ENCODE measurements around the gene RNF215. TPM values are rescaled to one million over a fixed set of nuclear protein-coding genes. Genes with fewer than 3 reads are reported as not detected.

RNF215 gene
- total and polyA plus RNA-seq, 2 donors (not counting 3 experiments of a cell fraction or from before 2014, with no cell fraction given): 16.7 to 26.9 TPM

GRCh38 chr22:30430933-30431332 is 43.7 kb upstream of the RNF215 start:
- no TSS peak for BruUV-seq (replicated peaks)
- ChIA-PET CTCF (interaction anchor here (1.2 to 1.9 kb wide), 7 partner anchors 34 to 204 kb away, joined by 3 to 5 read pairs (median 4); partner anchors contain the start of gene SEC14L2), POLR2A (interaction anchor here (0.5 to 0.6 kb wide), 4 partner anchors 9 to 236 kb away, joined by 3 to 4 read pairs (median 3); no protein-coding TSS in a partner anchor)
- no peaks in the 10 kb centered on the region for H3K9me3 ChIP-seq (replicated peaks; ENCODE audit: control insufficient read depth, insufficient read depth, low read length)
- peaks cover 14% of the 10 kb centered on the region for H3K4me1 ChIP-seq (ENCODE audit: control insufficient read depth, extremely low read depth, insufficient read depth, low read length)
- H4K20me1 ChIP-seq (replicated peaks; ENCODE audit: control insufficient read depth, extremely low read depth, insufficient read depth, low read length): no peaks in the 10 kb centered on the region
- no peak for TF ChIP-seq MYC (IDR thresholded peaks at IDR 0.05; ENCODE audit: low read depth, low read length)
- TF ChIP-seq EZH2 (IDR thresholded peaks at IDR 0.05; ENCODE audit: borderline replicate concordance, low read depth, low read length, severe bottlenecking): no peak
- TF ChIP-seq JUN (IDR thresholded peaks at IDR 0.05; ENCODE audit: borderline replicate concordance, insufficient read depth, insufficient read length, low read depth): no peak
- no peak for TF ChIP-seq POLR2AphosphoS5 (IDR thresholded peaks at IDR 0.05; ENCODE audit: insufficient read depth, low read depth, low read length)
- TF ChIP-seq FOS (IDR thresholded peaks at IDR 0.05; ENCODE audit: borderline replicate concordance, insufficient read depth, low read length): no peak
- no peak for TF ChIP-seq CTCF (IDR thresholded peaks at IDR 0.05; ENCODE audit: extremely low read depth in 1 of 2, insufficient read depth in 1 of 2, low read depth in 1 of 2, low read length in 2 of 2)
- no peak for TF ChIP-seq MAX (IDR thresholded peaks at IDR 0.05; ENCODE audit: insufficient read depth, insufficient read length)
- no peak for TF ChIP-seq POLR2A (IDR thresholded peaks at IDR 0.05; ENCODE audit: low read depth, low read length)
- TF ChIP-seq GATA2 (IDR thresholded peaks at IDR 0.05; ENCODE audit: insufficient read depth, insufficient read length, low read depth, low read length): no peak
- intact Hi-C loops (cut with micrococcal nuclease): no loop called here
- peaks cover 2% of the 10 kb centered on the region for H3K79me2 ChIP-seq (ENCODE audit: control insufficient read depth, insufficient read depth, low read length)
- FAIRE-seq (no peak), DNase-seq (ENCODE audit: low read depth, low spot score) (no peak)
- H3K9me1 ChIP-seq (replicated peaks; ENCODE audit: control insufficient read depth, extremely low read depth, insufficient read depth, low read length): no peaks in the 10 kb centered on the region
- dilution Hi-C loops (cut with MboI; ENCODE audit: extremely low pct_ligation_motif_present, low sequenced_read_pairs): no loop called here
- H3K9ac ChIP-seq (replicated peaks; ENCODE audit: extremely low read depth, insufficient read depth, low read length): no peak overlapping the region
- H3K4me3 ChIP-seq (replicated peaks in 1 of 3; ENCODE audit: insufficient read depth in 1 of 3, low read depth in 1 of 3, low read length in 3 of 3): no peak overlapping the region
- no peak overlapping the region for H3K27ac ChIP-seq (ENCODE audit: insufficient read depth, low read depth, low read length)
- H3K4me2 ChIP-seq (ENCODE audit: insufficient read depth, low read length): no peak overlapping the region
- H3K27me3 ChIP-seq (ENCODE audit: control insufficient read depth in 2 of 2, insufficient read depth in 2 of 2, low read length in 2 of 2): no peaks in the 10 kb centered on the region
- no peak overlapping the region for H2AFZ ChIP-seq (ENCODE audit: low read depth, low read length)
- H3K36me3 ChIP-seq (ENCODE audit: control insufficient read depth in 2 of 2, extremely low read depth in 1 of 2, insufficient read depth in 2 of 2, low read length in 2 of 2): peaks cover 0 to 7% of the 10 kb centered on the region in 2 experiments
